KBM-7 (cell line): ENCODE data around the gene CDS2.

Source experiments
- DNase-seq: peaks from one replicate; pipeline ENCODE4 v3.0.0-alpha.2; 2015
- in situ Hi-C: fragments of 300-500 bp; cut with MboI; formaldehyde crosslinking; loops from 2 replicates; pipeline ENCODE4 v1.14.3; 2020; ENCODE audit warnings: low sequenced_read_pairs, low pct_unique_long_range_greater_than_20kb, mixed read lengths

Gene CDS2

GRCh38 chr20:5118220-5119142 is 8.3 kb upstream of the CDS2 start:
- in situ Hi-C loops = no loop called here
- DNase-seq = no peak

GRCh38 chr20:5119143-5119434 is 7.7 kb upstream of the CDS2 start:
- in situ Hi-C loops = no loop called here
- DNase-seq = no peak

- in situ Hi-C loops = no loop called here
- peak; percentile 100 for DNase-seq
Observed at GRCh38 chr20:5119435-5120184, 7.2 kb upstream of the CDS2 start, which contains the start of gene PCNA. Gene PCNA, minus strand, starts transcription at chr20:5119958. Its CDS starts 160 bp downstream, at chr20:5119798.

- no peak for DNase-seq
- in situ Hi-C loops = no loop called here
Observed at GRCh38 chr20:5120185-5120476, 6.7 kb upstream of the CDS2 start.

GRCh38 chr20:5122873-5123260 is 3.9 kb upstream of the CDS2 start:
- no peak for DNase-seq
- in situ Hi-C loops = no loop called here

GRCh38 chr20:5127204-5127858 is 523 bp downstream of the CDS2 start:
- DNase-seq = peak; percentile 64
- in situ Hi-C loops = no loop called here

- in situ Hi-C loops = no loop called here
- DNase-seq = no peak
Observed at GRCh38 chr20:5127859-5128424, 1.1 kb downstream of the CDS2 start.

- in situ Hi-C loops = no loop called here
- DNase-seq = no peak
Observed at GRCh38 chr20:5128886-5129285, 2.1 kb downstream of the CDS2 start.

- in situ Hi-C loops = loop anchor here (10.0 kb wide), 1 partner anchor 53 kb away; no protein-coding TSS in a partner anchor
- DNase-seq = no peak
Observed at GRCh38 chr20:5131502-5131901, 4.7 kb downstream of the CDS2 start.

GRCh38 chr20:5133998-5134397 is 7.2 kb downstream of the CDS2 start:
- no peak for DNase-seq
- in situ Hi-C loops = loop anchor here (10.0 kb wide), 1 partner anchor 51 kb away; no protein-coding TSS in a partner anchor

- no peak for DNase-seq
- in situ Hi-C loops = loop anchor here (10.0 kb wide), 1 partner anchor 49 kb away; no protein-coding TSS in a partner anchor
Observed at GRCh38 chr20:5135363-5136012, 8.7 kb downstream of the CDS2 start.

GRCh38 chr20:5136096-5136495 is 9.3 kb downstream of the CDS2 start:
- in situ Hi-C loops = loop anchor here (10.0 kb wide), 1 partner anchor 49 kb away; no protein-coding TSS in a partner anchor
- no peak for DNase-seq

- in situ Hi-C loops = no loop called here
- DNase-seq = no peak
Observed at GRCh38 chr20:5140195-5140594, 13.4 kb downstream of the CDS2 start.

- DNase-seq = no peak
Observed at GRCh38 chr20:5141615-5142014, 14.8 kb downstream of the CDS2 start.

GRCh38 chr20:5143851-5144250 is 17.0 kb downstream of the CDS2 start:
- in situ Hi-C loops = no loop called here
- DNase-seq = no peak

More at GRCh38 chr20:5141615-5142014, 14.8 kb downstream of the CDS2 start:
- in situ Hi-C loops = no loop called here

- in situ Hi-C loops = no loop called here
- peak; percentile 71 for DNase-seq
Observed at GRCh38 chr20:5145365-5146098, 18.7 kb downstream of the CDS2 start.

GRCh38 chr20:5146099-5146668 is 19.4 kb downstream of the CDS2 start:
- in situ Hi-C loops = no loop called here

More at GRCh38 chr20:5146099-5146668, 19.4 kb downstream of the CDS2 start:
- DNase-seq = no peak
